CD4-positive, alpha-beta T cell (primary cell): ENCODE measurements around the gene TMEM117. TPM values are rescaled to one million over a fixed set of nuclear protein-coding genes. Genes with fewer than 3 reads are reported as not detected.

Experiments
- ATAC-seq: fragments of 200-7000 bp; cut with Tn5 transposase; one replicate; pipeline ENCODE4 v1.10.0; 2022; ENCODE audit warnings: mild to moderate bottlenecking; ENCODE audit not compliant: poor library complexity
- CTCF ChIA-PET: fragments of 350-600 bp; sonication (Branson Sonifier 250); formaldehyde crosslinking; loops from one replicate; lab custom pipeline; 2021; ENCODE audit warnings: antibody characterized with exemption, inconsistent platforms; lab: Charles Lee
- POLR2A ChIA-PET: fragments of 350-600 bp; sonication (Branson Sonifier 250); formaldehyde crosslinking; loops from one replicate; lab custom pipeline; 2021; ENCODE audit warnings: antibody characterized with exemption, inconsistent platforms; lab: Charles Lee
- DNase-seq, 14 experiments: peaks; one replicate each; pipeline ENCODE4 v3.0.0-alpha.2; 2013 to 2020; ENCODE audit warnings: mixed read lengths in 2 of 14
- H3K27ac ChIP-seq, 2 donors: one replicate each; pipeline versions ENCODE4 v1.5.1 to v1.7.0; 2013; ENCODE audit warnings: low read length in 2 of 2, low read depth in 1 of 2, mild to moderate bottlenecking in 1 of 2
- H3K27me3 ChIP-seq, 2 experiments: 1 replicate in 1 of 2; 2 replicates in 1 of 2; pipeline versions ENCODE4 v1.6.1 to v1.7.0; 2013; ENCODE audit warnings: low read length in 2 of 2, control low read depth in 1 of 2, mild to moderate bottlenecking in 1 of 2, moderate library complexity in 1 of 2; ENCODE audit not compliant: insufficient read depth in 2 of 2, control insufficient read depth in 1 of 2
- H3K36me3 ChIP-seq: one replicate; pipeline ENCODE4 v1.6.1; 2013; ENCODE audit warnings: low read length, control low read depth; ENCODE audit not compliant: insufficient read depth
- H3K4me1 ChIP-seq: one replicate; pipeline ENCODE4 v1.6.1; 2013; ENCODE audit warnings: low read length, control low read depth; ENCODE audit not compliant: insufficient read depth
- H3K4me3 ChIP-seq: one replicate; pipeline ENCODE4 v1.5.1; 2013; ENCODE audit warnings: mild to moderate bottlenecking, low read length, moderate library complexity
- H3K9me3 ChIP-seq, 2 experiments: 1 replicate in 1 of 2; 2 replicates in 1 of 2; pipeline versions ENCODE4 v1.6.1 to v1.7.0; 2013; ENCODE audit warnings: low read length in 2 of 2, mild to moderate bottlenecking in 2 of 2, control low read depth in 1 of 2, moderate library complexity in 1 of 2; ENCODE audit not compliant: control insufficient read depth in 1 of 2, insufficient read depth in 1 of 2
- H3K27ac Mint-ChIP-seq: one replicate; pipeline ENCODE4 v1.8.0; 2020; ENCODE audit warnings: mixed read lengths
- H3K27me3 Mint-ChIP-seq: one replicate; pipeline ENCODE4 v1.8.0; 2021; ENCODE audit warnings: mixed read lengths
- H3K36me3 Mint-ChIP-seq: one replicate; pipeline ENCODE4 v1.8.0; 2021; ENCODE audit warnings: low read depth, mixed read lengths
- H3K4me1 Mint-ChIP-seq: one replicate; pipeline ENCODE4 v1.8.0; 2021; ENCODE audit warnings: low read depth, mixed read lengths
- H3K4me3 Mint-ChIP-seq: one replicate; pipeline ENCODE4 v1.8.0; 2020; ENCODE audit warnings: mild to moderate bottlenecking, mixed read lengths
- H3K9me3 Mint-ChIP-seq: one replicate; pipeline ENCODE4 v1.8.0; 2020; ENCODE audit warnings: mixed read lengths
- intact Hi-C, 2 experiments: fragments of 100-400 bp; cut with DNase I in 1 of 2; cut with micrococcal nuclease in 1 of 2; formaldehyde crosslinking; loops; one replicate each; pipeline versions ENCODE4 v1.15.1 to v1.9.0; 2023 to 2025; cut with DNase I, micrococcal nuclease
- total RNA-seq, 174 experiments: library from RNA in 2 of 174; stranded (reverse) in 2 of 174; gene quantifications; one replicate each; pipeline ENCODE4 v1.2.3 and lab custom pipeline; 2021 to 2026
- TF ChIP-seq, protein P1 (sequence below): fragments of 200-600 bp; IDR thresholded peaks from one replicate; pipeline ENCODE4 v1.8.0; 2022; ENCODE audit warnings: antibody characterized with exemption, mild to moderate bottlenecking

The TMEM117 gene
- total RNA-seq, 2 experiments from 2014 or later: 3.4 to 4.4 TPM

DNA sequence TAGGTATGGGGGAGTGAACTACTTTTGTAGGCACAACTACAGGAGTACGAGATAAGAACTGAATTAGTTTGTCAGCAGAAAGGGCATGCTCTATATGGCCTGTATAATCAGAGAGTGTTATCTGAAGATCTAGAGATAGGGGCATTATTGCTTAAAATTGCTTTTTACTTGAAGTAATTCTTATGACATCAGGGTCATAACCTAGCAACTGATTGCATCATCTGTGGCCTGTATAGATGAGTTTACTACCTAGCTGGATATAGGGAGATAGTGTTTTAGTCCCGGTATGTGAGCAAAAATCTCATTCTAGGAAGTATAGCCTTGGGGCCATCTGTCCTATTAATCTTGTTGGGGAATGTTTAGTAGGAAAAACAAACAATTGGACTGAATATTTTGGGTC, 142.7 kb downstream of the TMEM117 start:
- H3K9me3 ChIP-seq: no peaks in the 10 kb centered on the region
- no peak overlapping the region for H3K4me3 Mint-ChIP-seq
- CTCF ChIA-PET: no interaction called here
- H3K27ac ChIP-seq: no peak overlapping the region
- no peaks in the 10 kb centered on the region for H3K27me3 ChIP-seq
- ATAC-seq (no peak), DNase-seq (no peak)
- TF ChIP-seq, protein P1, sequence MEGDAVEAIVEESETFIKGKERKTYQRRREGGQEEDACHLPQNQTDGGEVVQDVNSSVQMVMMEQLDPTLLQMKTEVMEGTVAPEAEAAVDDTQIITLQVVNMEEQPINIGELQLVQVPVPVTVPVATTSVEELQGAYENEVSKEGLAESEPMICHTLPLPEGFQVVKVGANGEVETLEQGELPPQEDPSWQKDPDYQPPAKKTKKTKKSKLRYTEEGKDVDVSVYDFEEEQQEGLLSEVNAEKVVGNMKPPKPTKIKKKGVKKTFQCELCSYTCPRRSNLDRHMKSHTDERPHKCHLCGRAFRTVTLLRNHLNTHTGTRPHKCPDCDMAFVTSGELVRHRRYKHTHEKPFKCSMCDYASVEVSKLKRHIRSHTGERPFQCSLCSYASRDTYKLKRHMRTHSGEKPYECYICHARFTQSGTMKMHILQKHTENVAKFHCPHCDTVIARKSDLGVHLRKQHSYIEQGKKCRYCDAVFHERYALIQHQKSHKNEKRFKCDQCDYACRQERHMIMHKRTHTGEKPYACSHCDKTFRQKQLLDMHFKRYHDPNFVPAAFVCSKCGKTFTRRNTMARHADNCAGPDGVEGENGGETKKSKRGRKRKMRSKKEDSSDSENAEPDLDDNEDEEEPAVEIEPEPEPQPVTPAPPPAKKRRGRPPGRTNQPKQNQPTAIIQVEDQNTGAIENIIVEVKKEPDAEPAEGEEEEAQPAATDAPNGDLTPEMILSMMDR: no peak
- peaks cover 17% of the 10 kb centered on the region for H3K9me3 Mint-ChIP-seq
- H3K4me1 ChIP-seq: no peaks in the 10 kb centered on the region
- intact Hi-C loops: no loop called here
- no peaks in the 10 kb centered on the region for H3K36me3 ChIP-seq
- H3K27me3 Mint-ChIP-seq: no peaks in the 10 kb centered on the region
- H3K4me3 ChIP-seq: no peak overlapping the region
- peaks cover 21% of the 10 kb centered on the region for H3K36me3 Mint-ChIP-seq
- H3K4me1 Mint-ChIP-seq: no peaks in the 10 kb centered on the region
- POLR2A ChIA-PET: no interaction called here
- H3K27ac Mint-ChIP-seq: no peak overlapping the region

DNA sequence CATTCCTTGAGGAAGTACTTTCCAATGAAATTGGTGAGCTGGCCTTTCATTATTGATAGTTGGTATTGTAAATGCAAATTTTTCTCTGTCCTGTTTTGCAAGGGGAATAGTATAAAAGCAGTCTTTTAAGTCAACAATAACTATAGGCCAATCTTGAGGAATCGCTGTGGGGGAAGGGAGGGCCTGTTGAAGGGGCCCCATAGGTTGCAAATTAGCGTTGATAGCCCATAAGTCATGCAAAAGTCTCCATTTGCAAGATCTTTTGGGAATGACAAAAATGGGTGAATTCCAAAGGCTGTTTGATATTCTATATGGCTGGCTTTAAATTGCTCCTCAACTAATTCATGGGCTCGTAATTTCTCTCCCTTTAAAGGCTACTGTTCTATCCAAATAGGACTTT, 143.6 kb downstream of the TMEM117 start:
- TF ChIP-seq, protein P1: no peak
- Mint-ChIP-seq H3K4me1 (no peaks in the 10 kb centered on the region), H3K9me3 (peaks cover 17% of the 10 kb centered on the region), H3K27ac (no peak overlapping the region), H3K36me3 (peaks cover 21% of the 10 kb centered on the region), H3K27me3 (no peaks in the 10 kb centered on the region), H3K4me3 (no peak overlapping the region)
- DNase-seq (no peak), ATAC-seq (no peak)
- intact Hi-C loops: no loop called here
- no peaks in the 10 kb centered on the region for H3K36me3 ChIP-seq
- no peaks in the 10 kb centered on the region for H3K27me3 ChIP-seq
- no peaks in the 10 kb centered on the region for H3K4me1 ChIP-seq
- H3K27ac ChIP-seq: no peak overlapping the region
- H3K4me3 ChIP-seq: no peak overlapping the region
- CTCF ChIA-PET: no interaction called here
- POLR2A ChIA-PET: no interaction called here
- H3K9me3 ChIP-seq: no peaks in the 10 kb centered on the region

DNA sequence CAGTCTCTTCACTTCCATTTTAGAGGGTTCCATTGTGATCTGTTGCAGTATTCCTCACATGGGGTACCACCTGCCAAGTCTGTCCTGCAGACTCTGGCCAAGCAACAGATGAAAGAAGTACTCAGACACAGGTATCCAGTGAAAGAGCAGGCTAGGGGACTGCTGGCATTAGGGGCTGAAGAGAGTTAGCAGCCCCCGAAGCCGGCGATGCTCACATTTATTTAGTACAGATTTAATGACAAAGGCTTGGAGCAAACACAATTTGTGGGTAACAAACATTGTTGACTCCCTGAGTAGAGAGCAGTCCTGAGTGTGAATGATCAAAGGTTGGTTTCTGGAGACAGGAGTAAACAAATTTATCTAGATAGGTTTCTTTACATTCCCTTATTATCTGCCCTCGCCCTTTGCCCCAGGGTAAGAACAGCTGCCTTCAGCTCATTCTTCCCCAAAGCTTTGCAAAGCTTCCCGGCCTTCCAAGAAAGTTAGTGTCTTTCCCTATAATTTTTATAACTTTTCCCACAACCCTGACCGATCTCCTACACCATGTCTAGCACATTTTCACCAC, 144.8 kb downstream of the TMEM117 start:
- Mint-ChIP-seq H3K9me3 (peaks cover 17% of the 10 kb centered on the region), H3K36me3 (peaks cover 20% of the 10 kb centered on the region), H3K27me3 (no peaks in the 10 kb centered on the region), H3K4me1 (no peaks in the 10 kb centered on the region), H3K4me3 (no peak overlapping the region), H3K27ac (no peak overlapping the region)
- ATAC-seq: no peak
- no peak for DNase-seq
- TF ChIP-seq, protein P1: no peak
- CTCF ChIA-PET: no interaction called here
- H3K36me3 ChIP-seq: no peaks in the 10 kb centered on the region
- H3K4me3 ChIP-seq: no peak overlapping the region
- no peaks in the 10 kb centered on the region for H3K27me3 ChIP-seq
- intact Hi-C loops: no loop called here
- H3K27ac ChIP-seq: no peak overlapping the region
- POLR2A ChIA-PET: no interaction called here
- H3K4me1 ChIP-seq: no peaks in the 10 kb centered on the region
- H3K9me3 ChIP-seq: no peaks in the 10 kb centered on the region
